GM20431 (cell line): ENCODE data around the gene CRTC3.
"Not testable (repeated sequence)": the region's sequence is repeated elsewhere in the genome, so short reads cannot be mapped to it uniquely, and the experiment has no call there.

ENCODE experiments used
- in situ Hi-C: fragments of 300-500 bp; cut with MseI, MboI; formaldehyde crosslinking; loops from one replicate; pipeline ENCODE4 v1.15.0; 2020; ENCODE audit warnings: low sequenced_read_pairs; ENCODE audit not compliant: unreplicated experiment

The CRTC3 gene

DNA sequence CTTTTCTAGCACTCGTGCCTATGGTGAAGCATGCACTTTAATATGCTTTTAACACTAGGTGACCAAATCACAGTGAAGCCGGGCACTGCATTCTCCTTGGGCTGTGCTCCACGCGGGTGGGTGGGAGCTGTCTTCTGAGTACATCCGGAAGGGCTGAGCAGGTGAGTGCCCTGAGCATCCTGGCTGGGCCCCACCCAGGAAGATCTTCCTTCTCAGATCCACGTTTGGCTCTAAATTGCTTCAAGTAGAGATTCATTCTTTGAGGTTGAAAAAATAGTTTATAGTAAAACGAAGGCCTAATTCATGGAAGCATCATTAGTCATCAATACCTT is 113.5 kb downstream of the CRTC3 start:
- in situ Hi-C loops: loop anchor here (10.0 kb wide), 1 partner anchor 52 kb away; no protein-coding TSS in a partner anchor

DNA sequence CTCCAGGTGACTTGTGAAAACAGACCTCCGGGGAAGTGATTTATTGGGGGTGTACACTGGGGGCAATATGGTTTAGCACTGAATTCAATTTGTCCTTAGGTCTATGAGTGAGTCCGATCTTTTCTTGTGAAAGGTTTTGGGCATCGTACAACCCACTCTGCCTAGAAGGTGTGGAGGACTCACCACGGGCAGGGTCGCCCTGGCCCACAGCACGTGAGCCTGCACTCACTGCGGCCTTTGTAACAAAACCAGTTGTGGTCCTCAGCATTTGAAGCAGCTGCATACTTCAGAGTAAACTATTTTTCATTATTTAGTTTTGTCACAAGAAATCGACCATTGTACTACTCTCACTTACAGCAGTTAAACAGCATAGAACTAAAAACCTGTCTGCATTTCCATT is 114.8 kb downstream of the CRTC3 start:
- in situ Hi-C loops: loop anchor here (10.0 kb wide), 1 partner anchor 50 kb away; no protein-coding TSS in a partner anchor

- in situ Hi-C loops: loop anchor here (10.0 kb wide), 1 partner anchor 50 kb away; no protein-coding TSS in a partner anchor
These were observed 115.4 kb downstream of the CRTC3 start for GRCh38 chr15:90644952-90645725.

DNA sequence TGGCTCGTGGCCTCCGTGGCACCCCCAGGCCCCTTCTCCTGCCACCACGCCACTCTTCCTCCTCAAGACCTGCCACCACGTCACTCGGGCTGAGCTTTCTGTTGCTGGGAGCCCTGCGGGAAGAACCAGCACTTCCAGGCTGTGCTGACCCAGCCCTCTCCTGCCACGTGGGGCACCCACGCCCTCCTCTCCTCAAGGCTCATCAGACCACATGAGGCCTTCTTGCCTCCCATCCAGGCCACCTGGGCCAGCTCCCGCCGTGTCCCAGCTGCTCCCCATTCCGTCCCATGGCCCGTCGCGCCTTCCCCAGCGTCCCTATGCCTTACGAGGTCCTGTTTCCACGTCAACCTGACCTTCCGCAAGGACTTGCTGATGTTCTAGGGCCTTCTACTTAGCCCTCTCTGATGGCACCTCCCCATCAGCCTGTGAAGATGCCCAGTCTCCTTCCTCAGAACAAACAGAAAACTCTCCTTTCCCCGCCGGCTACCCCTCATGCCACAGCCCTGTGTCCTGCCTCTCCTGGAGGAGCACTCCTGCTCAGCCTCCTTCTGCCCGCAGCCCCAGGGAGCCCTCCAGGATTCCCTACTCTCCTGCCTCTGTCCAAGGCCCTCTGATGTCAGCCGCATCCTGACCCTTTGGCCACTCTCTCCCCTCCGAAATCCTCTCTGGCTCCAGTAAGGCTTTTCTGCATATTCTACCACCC is 116.3 kb downstream of the CRTC3 start:
- in situ Hi-C loops: loop anchor here (10.0 kb wide), 1 partner anchor 49 kb away; no protein-coding TSS in a partner anchor

- in situ Hi-C loops: loop anchor here (10.0 kb wide), 1 partner anchor 48 kb away; no protein-coding TSS in a partner anchor
These were observed 117.1 kb downstream of the CRTC3 start for GRCh38 chr15:90646662-90647305.

DNA sequence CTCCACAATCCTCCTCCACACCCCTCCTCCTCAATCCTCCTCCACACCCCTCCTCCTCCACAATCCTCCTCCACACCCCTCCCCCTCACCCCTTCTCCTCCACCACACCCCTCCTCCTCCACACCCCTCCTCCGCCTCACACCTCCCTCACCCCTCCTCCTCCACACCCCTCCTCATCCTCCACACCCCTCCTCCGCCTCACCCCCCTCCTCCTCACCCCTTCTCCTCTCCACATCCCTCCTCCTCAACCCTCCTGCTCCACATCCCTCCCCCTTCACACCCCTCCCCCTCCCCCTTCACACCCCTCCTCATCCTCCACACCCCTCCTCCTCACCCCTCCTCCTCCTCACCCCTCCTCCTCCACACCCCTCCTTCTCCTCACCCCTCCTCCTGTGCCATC is 117.6 kb downstream of the CRTC3 start:
- in situ Hi-C loops: loop anchor here (10.0 kb wide), 1 partner anchor 47 kb away; no protein-coding TSS in a partner anchor

DNA sequence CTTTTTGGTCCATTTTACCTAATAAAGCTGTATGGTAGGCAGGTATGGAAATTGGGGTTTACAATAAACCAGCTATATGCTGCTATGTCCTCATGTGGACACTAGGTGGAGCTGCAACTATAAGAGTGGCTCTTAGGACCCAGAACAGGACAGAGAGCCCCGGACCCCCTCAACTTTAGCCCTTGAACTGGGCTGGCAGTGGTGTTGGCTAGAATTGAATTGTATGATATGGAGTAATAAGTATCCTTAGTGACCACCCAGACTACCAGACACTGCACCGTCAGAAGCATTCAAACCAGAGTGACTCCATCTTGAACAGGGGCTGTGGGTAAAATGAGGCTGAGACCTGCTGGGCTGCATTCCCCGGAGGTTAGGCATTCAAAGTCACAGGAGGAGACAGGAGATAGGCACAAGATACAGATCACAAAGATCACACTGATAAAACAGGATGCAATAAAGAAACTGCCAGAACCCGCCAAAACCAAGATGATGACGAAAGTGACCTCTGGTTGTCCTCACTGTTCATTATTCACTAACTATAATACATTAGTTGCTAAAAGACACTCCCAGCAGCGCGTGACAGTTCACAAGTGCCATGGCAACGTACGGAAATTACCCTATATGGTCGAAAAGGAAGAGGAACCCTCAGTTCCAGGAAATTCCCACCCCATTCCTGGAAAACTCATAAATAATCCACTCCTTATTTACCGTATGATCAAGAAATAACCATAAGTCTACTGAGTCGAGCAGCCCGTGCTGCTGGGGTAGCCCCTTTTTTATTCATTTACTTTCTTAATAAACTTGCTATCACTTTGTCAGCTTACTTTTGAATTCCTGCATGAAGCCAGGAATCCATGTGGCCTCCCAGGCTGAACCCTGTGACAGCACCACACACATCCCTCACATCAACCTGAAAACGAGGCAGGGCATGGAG is 118.7 kb downstream of the CRTC3 start:
- in situ Hi-C loops: loop anchor here (10.0 kb wide), 1 partner anchor 46 kb away; no protein-coding TSS in a partner anchor

GRCh38 chr15:90650117-90650955 is 120.6 kb downstream of the CRTC3 start:
- in situ Hi-C loops: no loop called here

GRCh38 chr15:90650956-90651689 is 121.4 kb downstream of the CRTC3 start:
- in situ Hi-C loops: no loop called here

- in situ Hi-C loops: no loop called here
These were observed 124.8 kb downstream of the CRTC3 start for GRCh38 chr15:90654233-90655136.

GRCh38 chr15:90657520-90658172 is 127.9 kb downstream of the CRTC3 start:
- in situ Hi-C loops: not testable (repeated sequence)

- in situ Hi-C loops: no loop called here
These were observed 129.8 kb downstream of the CRTC3 start for GRCh38 chr15:90659481-90659880.

GRCh38 chr15:90660195-90660998 is 130.7 kb downstream of the CRTC3 start:
- in situ Hi-C loops: no loop called here

- in situ Hi-C loops: not testable (repeated sequence)
These were observed 131.2 kb downstream of the CRTC3 start for GRCh38 chr15:90660999-90661330.

DNA sequence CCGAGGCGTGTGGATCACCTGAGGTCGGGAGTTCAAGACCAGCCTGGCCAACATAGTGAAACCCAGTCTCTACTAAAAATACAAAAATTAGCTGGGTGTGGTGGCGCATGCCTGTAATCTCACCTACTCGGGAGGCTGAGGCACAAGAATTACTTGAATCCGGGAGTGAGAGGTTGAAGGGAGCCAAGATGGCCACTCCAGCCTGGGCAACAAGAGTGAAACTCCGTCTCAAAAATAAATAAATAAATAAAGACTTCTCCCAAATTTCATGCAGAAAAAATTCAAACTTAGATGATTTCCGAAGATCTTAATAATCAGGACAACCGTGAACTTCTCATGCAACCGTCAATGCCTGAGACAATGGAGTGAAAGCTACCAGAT is 134.3 kb downstream of the CRTC3 start:
- in situ Hi-C loops: not testable (repeated sequence)

- in situ Hi-C loops: no loop called here
These were observed 135.0 kb downstream of the CRTC3 start for GRCh38 chr15:90664650-90665287.
